Measurements from ENCODE around the gene CHD2. TPM values are rescaled to one million over a fixed set of nuclear protein-coding genes. Genes with fewer than 3 reads are reported as not detected.

CHD2 gene
- total and polyA plus RNA-seq, 2 donors (not counting 3 experiments of a cell fraction or from before 2014, with no cell fraction given), result 53.8 to 97.9 TPM

DNA sequence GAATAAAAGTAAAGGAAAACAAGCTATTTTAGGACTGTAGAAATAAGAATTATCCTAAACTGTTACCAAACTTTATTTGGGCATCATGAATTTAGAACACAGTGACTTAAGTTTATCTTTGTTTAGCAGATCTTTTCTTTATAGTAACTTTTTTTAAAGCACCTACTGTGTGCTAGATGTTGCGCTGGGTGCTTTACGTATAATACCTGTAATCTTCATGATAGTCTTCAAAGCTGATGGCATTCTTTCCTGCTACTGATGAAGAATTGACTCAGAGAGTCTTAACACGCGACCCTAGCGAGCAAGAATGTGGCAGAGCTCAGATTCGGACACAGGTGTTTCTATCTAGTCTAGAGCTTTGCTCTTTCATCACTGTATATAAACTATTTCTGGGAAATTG is 53.9 kb downstream of the CHD2 start:
- TF ChIP-seq EZH2 (IDR thresholded peaks at IDR 0.05; ENCODE audit: borderline replicate concordance, low read depth, low read length, severe bottlenecking) (no peak), JUN (IDR thresholded peaks at IDR 0.05; ENCODE audit: borderline replicate concordance, insufficient read depth, insufficient read length, low read depth) (no peak), MYC (IDR thresholded peaks at IDR 0.05; ENCODE audit: low read depth, low read length) (no peak), MAX (IDR thresholded peaks at IDR 0.05; ENCODE audit: insufficient read depth, insufficient read length) (no peak), FOS (IDR thresholded peaks at IDR 0.05; ENCODE audit: borderline replicate concordance, insufficient read depth, low read length) (no peak), POLR2AphosphoS5 (IDR thresholded peaks at IDR 0.05; ENCODE audit: insufficient read depth, low read depth, low read length) (no peak), CTCF (IDR thresholded peaks at IDR 0.05; ENCODE audit: extremely low read depth in 1 of 2, insufficient read depth in 1 of 2, low read depth in 1 of 2, low read length in 2 of 2) (no peak), POLR2A (IDR thresholded peaks at IDR 0.05; ENCODE audit: low read depth, low read length) (no peak), GATA2 (IDR thresholded peaks at IDR 0.05; ENCODE audit: insufficient read depth, insufficient read length, low read depth, low read length) (no peak)
- Histone ChIP-seq H3K4me1 (ENCODE audit: control insufficient read depth, extremely low read depth, insufficient read depth, low read length) (peaks cover 2% of the 10 kb centered on the region), H3K79me2 (ENCODE audit: control insufficient read depth, insufficient read depth, low read length) (peaks cover 53% of the 10 kb centered on the region), H2AFZ (ENCODE audit: low read depth, low read length) (no peak overlapping the region), H3K36me3 (ENCODE audit: control insufficient read depth in 2 of 2, extremely low read depth in 1 of 2, insufficient read depth in 2 of 2, low read length in 2 of 2) (peaks cover 25 to 70% of the 10 kb centered on the region in 2 experiments), H3K9ac (replicated peaks; ENCODE audit: extremely low read depth, insufficient read depth, low read length) (no peak overlapping the region), H3K4me3 (replicated peaks in 1 of 3; ENCODE audit: insufficient read depth in 1 of 3, low read depth in 1 of 3, low read length in 3 of 3) (no peak overlapping the region), H4K20me1 (replicated peaks; ENCODE audit: control insufficient read depth, extremely low read depth, insufficient read depth, low read length) (peaks cover 2% of the 10 kb centered on the region), H3K27me3 (ENCODE audit: control insufficient read depth in 2 of 2, insufficient read depth in 2 of 2, low read length in 2 of 2) (no peaks in the 10 kb centered on the region), H3K27ac (ENCODE audit: insufficient read depth, low read depth, low read length) (no peak overlapping the region), H3K9me1 (replicated peaks; ENCODE audit: control insufficient read depth, extremely low read depth, insufficient read depth, low read length) (no peaks in the 10 kb centered on the region), H3K9me3 (replicated peaks; ENCODE audit: control insufficient read depth, insufficient read depth, low read length) (peaks cover 8% of the 10 kb centered on the region), H3K4me2 (ENCODE audit: insufficient read depth, low read length) (no peak overlapping the region)
- intact Hi-C loops (cut with micrococcal nuclease) (no loop called here), dilution Hi-C loops (cut with MboI; ENCODE audit: extremely low pct_ligation_motif_present, low sequenced_read_pairs) (no loop called here)
- BruUV-seq (replicated peaks), result no TSS peak
- no peak for DNase-seq (ENCODE audit: low read depth, low spot score)
- POLR2A ChIA-PET, result interaction anchor here (1.0 kb wide), 1 partner anchor 54 kb away, joined by 3 read pairs; the partner anchor contains the start of gene CHD2
- no peak for FAIRE-seq
- CTCF ChIA-PET, result interaction anchor here (0.9 to 1.4 kb wide), 3 partner anchors 11 to 25 kb away, joined by 3 read pairs; no protein-coding TSS in a partner anchor
